ENCODE data around the gene ZNF22. TPM values are rescaled to one million over a fixed set of nuclear protein-coding genes. Genes with fewer than 3 reads are reported as not detected.

The ZNF22 gene
- total and polyA plus RNA-seq, 2 of the 4 experiments (the other 2 are of a cell fraction): 10.6 to 12.4 TPM

DNA sequence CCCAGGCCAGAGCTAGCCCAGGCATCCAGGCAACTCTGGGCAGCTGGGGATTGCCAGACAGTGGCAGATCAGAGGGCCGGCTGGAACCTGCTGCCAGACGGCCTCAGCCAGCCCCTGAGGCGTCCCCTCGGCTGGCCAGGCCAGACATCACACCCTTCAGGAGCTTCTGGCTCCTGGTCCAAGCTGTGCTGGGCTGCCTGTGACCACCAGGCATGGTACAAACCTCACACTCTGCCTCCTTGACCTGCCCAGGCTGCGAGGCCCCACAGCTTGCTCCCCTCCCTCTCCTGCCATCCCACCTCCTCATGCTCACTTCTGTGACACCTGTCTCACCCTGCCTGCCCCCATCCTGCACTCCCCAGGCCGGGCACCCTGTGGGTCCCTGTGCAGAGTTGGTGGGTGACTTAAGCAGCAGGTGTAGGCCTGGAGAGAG lies 27.8 kb upstream of the ZNF22 start:
- Histone ChIP-seq H2BK15ac (ENCODE audit: low read depth, low read length) (no peak overlapping the region), H3K9ac (ENCODE audit: low read depth, low read length) (no peak overlapping the region), H3K4me1 (ENCODE audit: control insufficient read depth, insufficient read depth, low read length) (peaks cover 38% of the 10 kb centered on the region), H3K14ac (replicated peaks; ENCODE audit: low read depth, low read length) (no peak overlapping the region), H3K27me3 (ENCODE audit: control insufficient read depth, insufficient read depth, low read length) (no peaks in the 10 kb centered on the region), H3K56ac (ENCODE audit: extremely low read depth, insufficient read depth, low read length) (no peak overlapping the region), H3K36me3 (ENCODE audit: control insufficient read depth, insufficient read depth, low read length) (peaks cover 25% of the 10 kb centered on the region; the same call in 1 of the 2 replicates), H3K18ac (ENCODE audit: low read depth, low read length) (no peak overlapping the region), H4K5ac (ENCODE audit: low read depth, low read length) (no peak overlapping the region), H4K91ac (ENCODE audit: insufficient read depth, low read depth, low read length) (no peak overlapping the region), H3K4me2 (ENCODE audit: low read depth, low read length) (no peak overlapping the region), H3K9me1 (ENCODE audit: insufficient read depth, low read length) (peaks cover 17% of the 10 kb centered on the region), H3K79me1 (ENCODE audit: low read depth in 1 of 2, low read length in 2 of 2) (peaks cover 3 to 45% of the 10 kb centered on the region in 2 experiments; a peak in 3 of 4 replicates), H2BK20ac (ENCODE audit: low read depth, low read length) (no peak overlapping the region), H3K4me3 (ENCODE audit: insufficient read depth, low read depth, low read length) (no peak overlapping the region), H2AK5ac (ENCODE audit: low read depth, low read length) (no peak overlapping the region), H2AK9ac (replicated peaks; ENCODE audit: low read depth, low read length, poor library complexity) (no peak overlapping the region), H3K9me3 (ENCODE audit: control insufficient read depth, insufficient read depth, low read length) (no peaks in the 10 kb centered on the region), H2AFZ (replicated peaks; ENCODE audit: low read length, poor library complexity) (no peak overlapping the region), H4K20me1 (ENCODE audit: insufficient read depth, low read length) (no peaks in the 10 kb centered on the region; the same call in 1 of the 2 replicates), H2BK5ac (ENCODE audit: low read depth, low read length, poor library complexity, severe bottlenecking) (no peak overlapping the region), H4K8ac (ENCODE audit: low read depth in 2 of 2, low read length in 2 of 2) (no peak overlapping the region), H3K27ac (ENCODE audit: insufficient read depth, low read length) (no peak overlapping the region), H2BK120ac (ENCODE audit: low read depth, low read length) (no peak overlapping the region), H3K4ac (ENCODE audit: low read depth, low read length) (no peak overlapping the region), H3K23ac (ENCODE audit: low read depth, low read length) (no peak overlapping the region)
- ATAC-seq (ENCODE audit: low read depth) (no peak), DNase-seq (no peak)
- CTCF ChIA-PET: no interaction called here
- intact Hi-C loops (cut with micrococcal nuclease): no loop called here
- TF ChIP-seq RFX5 (IDR thresholded peaks at IDR 0.05; ENCODE audit: low read depth, low read length) (no peak), RAD21 (IDR thresholded peaks at IDR 0.05; ENCODE audit: low read length) (no peak), MAZ (IDR thresholded peaks at IDR 0.05; ENCODE audit: borderline replicate concordance, low read depth, low read length) (no peak), FOS (IDR thresholded peaks at IDR 0.05; ENCODE audit: low read depth, low read length) (no peak), RCOR1 (IDR thresholded peaks at IDR 0.05; ENCODE audit: insufficient replicate concordance, low read length) (no peak), CEBPB (IDR thresholded peaks at IDR 0.05; ENCODE audit: low read depth, low read length) (no peak), CHD1 (IDR thresholded peaks at IDR 0.05; ENCODE audit: low read depth, low read length) (no peak)
- dilution Hi-C loops (cut with HindIII; ENCODE audit: low sequenced_read_pairs, unreplicated experiment): no loop called here
- in situ Hi-C loops (cut with MboI; ENCODE audit: low sequenced_read_pairs): no loop called here
- WGBS, 2 experiments (ENCODE audit: extremely low coverage in 2 of 2, insufficient read length in 1 of 2): 80% methylated on average over 2 of the region's 6 CpGs; no CpG with 5 or more reads in 1 of the 2 experiments
- POLR2A ChIA-PET (ENCODE audit: unreplicated experiment): no interaction called here
- no TSS peak for BruUV-seq (replicated peaks)

Measured in IMR-90 (cell line).